Upper lobe of left lung (tissue), 6 donors: ENCODE measurements around the gene DHODH. TPM values are rescaled to one million over a fixed set of nuclear protein-coding genes. Genes with fewer than 3 reads are reported as not detected.

Source experiments
- ATAC-seq, 2 donors: fragments of 200-7000 bp; cut with Tn5 transposase; one replicate each; pipeline ENCODE4 v1.9.1; 2022; ENCODE audit warnings: mild to moderate bottlenecking in 2 of 2, moderate library complexity in 2 of 2; ENCODE audit not compliant: low FRiP score in 2 of 2
- DNase-seq, 2 donors: peaks; one replicate each; pipeline ENCODE4 v3.0.0-alpha.2; 2019 to 2020
- H3K27ac ChIP-seq, 4 donors: fragments of 200-600 bp; sonication (generic); one replicate each; pipeline ENCODE4 v1.5.1; 2016 to 2019
- H3K27me3 ChIP-seq, 4 donors: fragments of 200-600 bp; sonication (generic); one replicate each; pipeline ENCODE4 v1.5.1; 2017 to 2019
- H3K36me3 ChIP-seq, 4 donors: fragments of 200-600 bp; sonication (generic); one replicate each; pipeline ENCODE4 v1.5.1; 2016 to 2019
- H3K4me1 ChIP-seq, 4 donors: fragments of 200-600 bp; sonication (generic); one replicate each; pipeline ENCODE4 v1.5.1; 2018 to 2019
- H3K4me3 ChIP-seq, 4 donors: fragments of 200-600 bp; sonication (generic); one replicate each; pipeline ENCODE4 v1.5.1; 2017 to 2019; ENCODE audit warnings: mild to moderate bottlenecking in 2 of 4, moderate library complexity in 1 of 4
- H3K9me3 ChIP-seq, 4 donors: fragments of 200-600 bp; sonication (generic); one replicate each; pipeline ENCODE4 v1.5.1; 2018 to 2019
- CTCF ChIP-seq, 6 experiments: fragments of 450-650 bp in 4 of 6; fragments of 200-600 bp in 2 of 6; sonication (generic) in 2 of 6; IDR thresholded peaks; one replicate each; pipeline ENCODE4 v1.5.1; 2016 to 2019; ENCODE audit warnings: antibody characterized with exemption in 6 of 6
- EP300 ChIP-seq, 4 donors: sonication (generic); formaldehyde crosslinking; IDR thresholded peaks; one replicate each; pipeline ENCODE4 v1.5.1; 2017; ENCODE audit warnings: antibody characterized with exemption in 4 of 4, control low read depth in 2 of 4
- POLR2A ChIP-seq, 4 donors: fragments of 450-650 bp; IDR thresholded peaks; one replicate each; pipeline ENCODE4 v1.5.1; 2016 to 2017; ENCODE audit warnings: antibody characterized with exemption in 4 of 4, mild to moderate bottlenecking in 2 of 4
- POLR2AphosphoS5 ChIP-seq, 2 donors: sonication (generic); formaldehyde crosslinking; IDR thresholded peaks; one replicate each; pipeline ENCODE4 v1.5.1; 2017; ENCODE audit warnings: antibody characterized with exemption in 2 of 2
- WGBS, 2 donors: methylation state at CpG; one replicate each; pipeline ENCODE4 v1.1.5; 2017 to 2018; 5-methylcytosine and 5-hydroxymethylcytosine counted together
- total RNA-seq, 6 donors: library from RNA; depleted of rRNA in 4 of 6; stranded (reverse); fragments of >200 nt in 4 of 6; gene quantifications; one replicate each; pipeline versions ENCODE4 v1.1.0 to v1.2.1, GENCODE V29; 2016 to 2021
- donor health status: DM: no; HTN: no; CAD: no; lungs with moderate emphysema.
- donor health status: DM: no; HTN: yes; CAD: no; lungs with severe emphysema.

The DHODH gene
- total RNA-seq, 6 donors from 2014 or later: 5.8 to 13.2 (median 7.8) TPM

- Histone ChIP-seq H3K4me3 (no peak overlapping the region), H3K9me3 (no peaks in the 10 kb centered on the region), H3K27ac (peak overlapping the region in 1 of 4 donors; percentile 9), H3K27me3 (no peaks in the 10 kb centered on the region), H3K36me3 (peaks cover 0 to 4% (median 0%) of the 10 kb centered on the region in 4 donors), H3K4me1 (peaks cover 0 to 15% (median 6%) of the 10 kb centered on the region in 4 donors)
- TF ChIP-seq POLR2AphosphoS5 (IDR thresholded peaks at IDR 0.05) (no peak), EP300 (IDR thresholded peaks at IDR 0.05) (peak in 1 of 4 donors; percentile 15), CTCF (IDR thresholded peaks at IDR 0.05) (no peak), POLR2A (IDR thresholded peaks at IDR 0.05) (no peak)
- DNase-seq: peak in 1 of 2 donors; percentile 53
- peak; percentile 32 to 56 for ATAC-seq
- WGBS, 2 donors: 0 to 35% methylated on average over 2 of the region's 2 CpGs
Observed at GRCh38 chr16:72042157-72042660, 33.7 kb downstream of the DHODH start.

GRCh38 chr16:72043058-72043457, 34.5 kb downstream of the DHODH start:
- Histone ChIP-seq H3K36me3 (peaks cover 0 to 4% (median 0%) of the 10 kb centered on the region in 4 donors), H3K27ac (no peak overlapping the region), H3K9me3 (no peaks in the 10 kb centered on the region), H3K4me1 (peaks cover 0 to 15% (median 6%) of the 10 kb centered on the region in 4 donors), H3K27me3 (no peaks in the 10 kb centered on the region), H3K4me3 (no peak overlapping the region)
- ATAC-seq (no peak), DNase-seq (no peak)
- TF ChIP-seq POLR2AphosphoS5 (IDR thresholded peaks at IDR 0.05): no peak
- WGBS, 2 donors: 50 to 73% methylated on average over 3 of the region's 3 CpGs

GRCh38 chr16:72043539-72043938, 35.0 kb downstream of the DHODH start:
- ATAC-seq (no peak), DNase-seq (no peak)
- Histone ChIP-seq H3K4me3 (no peak overlapping the region), H3K27me3 (no peaks in the 10 kb centered on the region), H3K36me3 (peaks cover 0 to 4% (median 0%) of the 10 kb centered on the region in 4 donors), H3K27ac (no peak overlapping the region), H3K4me1 (peaks cover 0 to 15% (median 6%) of the 10 kb centered on the region in 4 donors), H3K9me3 (no peaks in the 10 kb centered on the region)
- 87 to 92% methylated on average over 1 of the region's 1 CpG for WGBS, 2 donors
- TF ChIP-seq POLR2AphosphoS5 (IDR thresholded peaks at IDR 0.05) (no peak), POLR2A (IDR thresholded peaks at IDR 0.05) (no peak), CTCF (IDR thresholded peaks at IDR 0.05) (no peak), EP300 (IDR thresholded peaks at IDR 0.05) (no peak)

- Histone ChIP-seq H3K4me3 (no peak overlapping the region), H3K27me3 (no peaks in the 10 kb centered on the region), H3K4me1 (peaks cover 0 to 15% (median 6%) of the 10 kb centered on the region in 4 donors), H3K36me3 (peaks cover 0 to 4% (median 0%) of the 10 kb centered on the region in 4 donors), H3K27ac (no peak overlapping the region), H3K9me3 (peaks cover 0 to 5% (median 0%) of the 10 kb centered on the region in 4 donors)
- no peak for TF ChIP-seq EP300 (IDR thresholded peaks at IDR 0.05)
- TF ChIP-seq POLR2AphosphoS5 (IDR thresholded peaks at IDR 0.05): no peak
- TF ChIP-seq POLR2A (IDR thresholded peaks at IDR 0.05): no peak
- TF ChIP-seq CTCF (IDR thresholded peaks at IDR 0.05): no peak
- no peak for DNase-seq
- ATAC-seq: no peak
- WGBS, 2 donors: 81 to 83% methylated on average over 6 of the region's 6 CpGs
Observed at GRCh38 chr16:72044296-72044695, 35.8 kb downstream of the DHODH start.

- no peak for DNase-seq
- Histone ChIP-seq H3K4me3 (no peak overlapping the region), H3K27ac (no peak overlapping the region), H3K36me3 (peaks cover 0 to 4% (median 0%) of the 10 kb centered on the region in 4 donors), H3K4me1 (peaks cover 0 to 15% (median 6%) of the 10 kb centered on the region in 4 donors), H3K27me3 (no peaks in the 10 kb centered on the region), H3K9me3 (peaks cover 0 to 6% (median 3%) of the 10 kb centered on the region in 4 donors)
- ATAC-seq: no peak
- WGBS, 2 donors: 60 to 64% methylated on average over 2 of the region's 2 CpGs
- no peak for TF ChIP-seq POLR2AphosphoS5 (IDR thresholded peaks at IDR 0.05)
- no peak for TF ChIP-seq EP300 (IDR thresholded peaks at IDR 0.05)
- TF ChIP-seq CTCF (IDR thresholded peaks at IDR 0.05): no peak
Observed at GRCh38 chr16:72044825-72045359, 36.3 kb downstream of the DHODH start.
